Measurements from ENCODE around the gene C7orf33.

DNA sequence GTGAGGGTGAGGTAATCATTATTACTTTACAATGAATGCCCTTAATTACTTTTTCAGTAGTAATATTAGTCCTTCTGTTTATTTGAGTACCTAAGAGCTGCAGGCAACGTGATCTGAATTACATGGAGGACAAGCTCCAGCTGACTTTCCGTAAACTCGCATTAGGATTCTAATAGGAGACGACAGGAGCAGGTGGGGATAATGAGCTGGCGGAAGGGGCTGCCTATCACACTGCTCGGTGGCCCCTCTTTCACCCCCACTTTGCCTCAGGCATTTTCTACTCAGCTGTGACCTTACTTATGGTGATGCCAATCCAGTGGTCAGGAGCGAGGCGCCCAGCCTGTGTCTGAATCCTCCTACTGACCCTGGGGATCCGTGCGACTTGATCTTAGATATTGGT lies at the start of gene C7orf33:
- TF ChIP-seq, protein P1, sequence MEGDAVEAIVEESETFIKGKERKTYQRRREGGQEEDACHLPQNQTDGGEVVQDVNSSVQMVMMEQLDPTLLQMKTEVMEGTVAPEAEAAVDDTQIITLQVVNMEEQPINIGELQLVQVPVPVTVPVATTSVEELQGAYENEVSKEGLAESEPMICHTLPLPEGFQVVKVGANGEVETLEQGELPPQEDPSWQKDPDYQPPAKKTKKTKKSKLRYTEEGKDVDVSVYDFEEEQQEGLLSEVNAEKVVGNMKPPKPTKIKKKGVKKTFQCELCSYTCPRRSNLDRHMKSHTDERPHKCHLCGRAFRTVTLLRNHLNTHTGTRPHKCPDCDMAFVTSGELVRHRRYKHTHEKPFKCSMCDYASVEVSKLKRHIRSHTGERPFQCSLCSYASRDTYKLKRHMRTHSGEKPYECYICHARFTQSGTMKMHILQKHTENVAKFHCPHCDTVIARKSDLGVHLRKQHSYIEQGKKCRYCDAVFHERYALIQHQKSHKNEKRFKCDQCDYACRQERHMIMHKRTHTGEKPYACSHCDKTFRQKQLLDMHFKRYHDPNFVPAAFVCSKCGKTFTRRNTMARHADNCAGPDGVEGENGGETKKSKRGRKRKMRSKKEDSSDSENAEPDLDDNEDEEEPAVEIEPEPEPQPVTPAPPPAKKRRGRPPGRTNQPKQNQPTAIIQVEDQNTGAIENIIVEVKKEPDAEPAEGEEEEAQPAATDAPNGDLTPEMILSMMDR (IDR thresholded peaks at IDR 0.05; ENCODE audit: insufficient read depth, low read length), result no peak
- TF ChIP-seq POLR2AphosphoS5 (IDR thresholded peaks at IDR 0.05; ENCODE audit: low read depth), result no peak
- TF ChIP-seq, protein P2, sequence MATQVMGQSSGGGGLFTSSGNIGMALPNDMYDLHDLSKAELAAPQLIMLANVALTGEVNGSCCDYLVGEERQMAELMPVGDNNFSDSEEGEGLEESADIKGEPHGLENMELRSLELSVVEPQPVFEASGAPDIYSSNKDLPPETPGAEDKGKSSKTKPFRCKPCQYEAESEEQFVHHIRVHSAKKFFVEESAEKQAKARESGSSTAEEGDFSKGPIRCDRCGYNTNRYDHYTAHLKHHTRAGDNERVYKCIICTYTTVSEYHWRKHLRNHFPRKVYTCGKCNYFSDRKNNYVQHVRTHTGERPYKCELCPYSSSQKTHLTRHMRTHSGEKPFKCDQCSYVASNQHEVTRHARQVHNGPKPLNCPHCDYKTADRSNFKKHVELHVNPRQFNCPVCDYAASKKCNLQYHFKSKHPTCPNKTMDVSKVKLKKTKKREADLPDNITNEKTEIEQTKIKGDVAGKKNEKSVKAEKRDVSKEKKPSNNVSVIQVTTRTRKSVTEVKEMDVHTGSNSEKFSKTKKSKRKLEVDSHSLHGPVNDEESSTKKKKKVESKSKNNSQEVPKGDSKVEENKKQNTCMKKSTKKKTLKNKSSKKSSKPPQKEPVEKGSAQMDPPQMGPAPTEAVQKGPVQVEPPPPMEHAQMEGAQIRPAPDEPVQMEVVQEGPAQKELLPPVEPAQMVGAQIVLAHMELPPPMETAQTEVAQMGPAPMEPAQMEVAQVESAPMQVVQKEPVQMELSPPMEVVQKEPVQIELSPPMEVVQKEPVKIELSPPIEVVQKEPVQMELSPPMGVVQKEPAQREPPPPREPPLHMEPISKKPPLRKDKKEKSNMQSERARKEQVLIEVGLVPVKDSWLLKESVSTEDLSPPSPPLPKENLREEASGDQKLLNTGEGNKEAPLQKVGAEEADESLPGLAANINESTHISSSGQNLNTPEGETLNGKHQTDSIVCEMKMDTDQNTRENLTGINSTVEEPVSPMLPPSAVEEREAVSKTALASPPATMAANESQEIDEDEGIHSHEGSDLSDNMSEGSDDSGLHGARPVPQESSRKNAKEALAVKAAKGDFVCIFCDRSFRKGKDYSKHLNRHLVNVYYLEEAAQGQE (IDR thresholded peaks at IDR 0.05; ENCODE audit: insufficient replicate concordance, low read depth), result no peak
